Neural crest cell (in vitro differentiated cells): ENCODE data around the gene CCL17. TPM values are rescaled to one million over a fixed set of nuclear protein-coding genes. Genes with fewer than 3 reads are reported as not detected.
A peak's percentile ranks its signal among the peaks of the same experiment; 100 is the strongest.

ENCODE experiments used
- DNase-seq: peaks from one replicate; pipeline ENCODE4 v3.0.0; 2021; ENCODE audit warnings: low read depth, mixed read lengths, low spot score
- H3K27ac Mint-ChIP-seq: one replicate; pipeline ENCODE4 v1.8.0; 2021; ENCODE audit warnings: mild to moderate bottlenecking, mixed read lengths; ENCODE audit not compliant: unreplicated experiment
- H3K27me3 Mint-ChIP-seq: 2 replicates; pipeline ENCODE4 v1.8.0; 2021; ENCODE audit warnings: low read depth, mild to moderate bottlenecking, mixed read lengths
- H3K36me3 Mint-ChIP-seq: 2 replicates; pipeline ENCODE4 v1.8.0; 2021; ENCODE audit warnings: low read depth, mild to moderate bottlenecking, mixed read lengths
- H3K4me1 Mint-ChIP-seq: 2 replicates; pipeline ENCODE4 v1.8.0; 2021; ENCODE audit warnings: mixed read lengths
- H3K4me3 Mint-ChIP-seq: one replicate; pipeline ENCODE4 v1.8.0; 2021; ENCODE audit warnings: mild to moderate bottlenecking, mixed read lengths
- H3K9me3 Mint-ChIP-seq: 2 replicates; pipeline ENCODE4 v1.8.0; 2021; ENCODE audit warnings: mixed read lengths
- CTCF ChIP-seq: fragments of 200-600 bp; sonication (generic); conservative IDR thresholded peaks from 2 replicates; pipeline ENCODE4 v1.5.0; 2021; ENCODE audit warnings: antibody characterized with exemption, mild to moderate bottlenecking
- total RNA-seq: library from RNA; stranded (reverse); gene quantifications from 2 replicates; pipeline ENCODE4 v1.2.1, GENCODE V29; 2021

Gene CCL17
- total RNA-seq, 1 donor from 2014 or later, result not detected

GRCh38 chr16:57462209-57462977, 57.8 kb downstream of the CCL17 start, which contains the start of gene POLR2C:
Gene POLR2C (plus strand): TSS chr16:57462679. CDS start chr16:57462725, 46 bp downstream.
- TF ChIP-seq CTCF, result peak; percentile 97
- Mint-ChIP-seq H3K27ac (peak within 1 kb of the TSS; percentile 98), H3K36me3 (peaks cover 11% of the 10 kb centered on the region), H3K27me3 (no peaks in the 10 kb centered on the region), H3K4me1 (peaks cover 19% of the 10 kb centered on the region), H3K4me3 (peak within 1 kb of the TSS; percentile 100), H3K9me3 (no peaks in the 10 kb centered on the region)
- DNase-seq, result peak; percentile 96

DNA sequence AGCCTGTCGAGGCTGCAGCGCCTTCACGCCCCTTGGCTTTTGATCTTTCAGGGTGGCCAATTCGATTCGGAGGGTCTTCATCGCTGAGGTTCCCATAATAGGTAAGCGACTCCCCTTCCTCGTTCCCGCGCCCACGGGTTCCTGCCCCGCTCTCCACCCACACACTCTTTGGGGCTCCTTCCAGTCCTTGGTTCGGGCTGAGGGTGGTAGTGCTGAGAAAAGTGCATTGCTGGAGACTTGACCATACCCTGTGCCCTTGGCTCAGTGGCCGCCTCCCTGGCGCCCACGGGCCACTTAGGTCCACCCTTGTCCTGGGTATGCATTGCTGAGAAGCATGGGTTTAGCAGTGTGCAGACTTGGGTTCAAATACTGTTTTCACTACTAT, 58.4 kb downstream of the CCL17 start:
- H3K27ac Mint-ChIP-seq, result peak overlapping the region; percentile 94
- H3K27me3 Mint-ChIP-seq, result no peaks in the 10 kb centered on the region
- peaks cover 11% of the 10 kb centered on the region for H3K36me3 Mint-ChIP-seq
- H3K9me3 Mint-ChIP-seq, result no peaks in the 10 kb centered on the region
- peaks cover 19% of the 10 kb centered on the region for H3K4me1 Mint-ChIP-seq
- DNase-seq, result no peak
- no peak for TF ChIP-seq CTCF
- peak overlapping the region; percentile 100 for H3K4me3 Mint-ChIP-seq

DNA sequence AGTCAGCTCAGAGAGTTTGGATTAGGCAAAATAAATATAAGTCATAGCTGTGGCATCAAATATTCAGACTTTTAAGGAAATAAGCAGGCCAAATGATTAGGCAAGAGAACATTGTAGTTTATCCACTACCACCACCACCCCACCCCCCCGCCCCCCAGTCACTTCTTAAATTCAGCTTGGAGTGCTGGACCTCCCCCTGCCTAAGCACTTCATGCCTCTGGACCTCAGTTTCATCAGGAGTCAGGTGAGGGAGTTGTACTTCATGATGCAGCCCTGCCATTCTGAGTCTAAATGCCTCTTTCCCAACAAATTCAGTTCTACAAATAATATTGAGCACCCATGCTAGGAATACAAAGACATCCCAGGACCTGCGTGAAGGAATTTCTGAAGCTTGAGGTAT, 60.0 kb downstream of the CCL17 start:
- no peak for DNase-seq
- no peaks in the 10 kb centered on the region for H3K9me3 Mint-ChIP-seq
- H3K27ac Mint-ChIP-seq, result no peak overlapping the region
- peak overlapping the region; percentile 100 for H3K4me3 Mint-ChIP-seq
- TF ChIP-seq CTCF, result no peak
- no peaks in the 10 kb centered on the region for H3K27me3 Mint-ChIP-seq
- peaks cover 19% of the 10 kb centered on the region for H3K4me1 Mint-ChIP-seq
- H3K36me3 Mint-ChIP-seq, result peaks cover 13% of the 10 kb centered on the region

Other genes with a start within 250 kb of the CCL17 start
- 102 and 108 TPM in 2 replicates for gene PSME3IP1, start 218.7 kb upstream of the CCL17 start, total RNA-seq
- 46.8 and 53.4 TPM in 2 replicates for gene RSPRY1, start 218.4 kb upstream of the CCL17 start, total RNA-seq
- 62.6 and 63.9 TPM in 2 replicates for gene ARL2BP, start 159.5 kb upstream of the CCL17 start, total RNA-seq
- 0.79 and 0.84 TPM in 2 replicates for gene PLLP, start 120.1 kb upstream of the CCL17 start, total RNA-seq
- not detected in 2 replicates for gene CCL22, start 46.0 kb upstream of the CCL17 start, total RNA-seq
- gene CX3CL1, start 32.3 kb upstream of the CCL17 start, total RNA-seq, result 6.0 TPM in 2 replicates
- gene CIAPIN1, start 42.6 kb downstream of the CCL17 start, total RNA-seq, result 97.2 and 103 TPM in 2 replicates
- 41.7 and 46.8 TPM in 2 replicates for gene COQ9, start 42.7 kb downstream of the CCL17 start, total RNA-seq
- gene POLR2C, start 57.9 kb downstream of the CCL17 start, total RNA-seq, result 74.0 and 77.5 TPM in 2 replicates
- gene DOK4, start 81.7 kb downstream of the CCL17 start, total RNA-seq, result 20.4 and 22.7 TPM in 2 replicates
- 6.4 and 8.6 TPM in 2 replicates for gene CCDC102A, start 131.8 kb downstream of the CCL17 start, total RNA-seq
- gene ADGRG5, start 137.9 kb downstream of the CCL17 start, total RNA-seq, result 0.07 TPM in 2 replicates
- gene ADGRG1, start 223.9 kb downstream of the CCL17 start, total RNA-seq, result 56.6 and 58.5 TPM in 2 replicates